ENCODE results near the gene IGF1. TPM values are rescaled to one million over a fixed set of nuclear protein-coding genes. Genes with fewer than 3 reads are reported as not detected.

Gene IGF1
- total and polyA plus RNA-seq, 10 of the 15 experiments (the other 5 are each of a cell fraction or from before 2014, with no cell fraction given) = 2.4 to 9.2 (median 3.5) TPM

- no peak overlapping the region for H3K27ac ChIP-seq (ENCODE audit: control insufficient read depth, insufficient read depth)
- no peak for FAIRE-seq
- no peaks in the 10 kb centered on the region for H4K20me1 ChIP-seq (ENCODE audit: control insufficient read depth, insufficient read depth)
- H3K27me3 ChIP-seq (replicated peaks in 1 of 2; ENCODE audit: control insufficient read depth in 2 of 2, insufficient read depth in 2 of 2, low read length in 1 of 2) = no peaks in the 10 kb centered on the region
- ChIA-PET POLR2A (interaction anchor here (1.0 to 3.0 kb wide), 3 partner anchors 8 to 16 kb away, joined by 6 to 19 read pairs (median 18); no protein-coding TSS in a partner anchor), CTCF (interaction anchor here (0.9 to 3.7 kb wide), 6 partner anchors 7 to 417 kb away, joined by 3 to 24 read pairs (median 6); no protein-coding TSS in a partner anchor), SMC1A (ENCODE audit: uncharacterized antibody, unreplicated experiment) (interaction anchor here (0.6 to 5.5 kb wide), 6 partner anchors 10 to 254 kb away, joined by 4 to 43 read pairs (median 8); partner anchors contain the start of gene IGF1), RAD21 (ENCODE audit: unreplicated experiment) (interaction anchor here (0.5 to 4.5 kb wide), 6 partner anchors 12 to 622 kb away, joined by 3 to 28 read pairs (median 4); no protein-coding TSS in a partner anchor)
- intact Hi-C loops (cut with micrococcal nuclease; ENCODE audit: unreplicated experiment) (no loop called here), in situ Hi-C loops (cut with MboI) (no loop called here)
- peaks cover 19% of the 10 kb centered on the region for H3K4me1 ChIP-seq (ENCODE audit: control insufficient read depth, insufficient read depth, low read length)
- H3K36me3 ChIP-seq (ENCODE audit: control insufficient read depth in 2 of 2, insufficient read depth in 2 of 2, low read length in 1 of 2) = no peaks in the 10 kb centered on the region
- no peaks in the 10 kb centered on the region for H3K79me2 ChIP-seq (ENCODE audit: control insufficient read depth, insufficient read depth, low read length)
- no TSS peak for BruUV-seq (replicated peaks)
- no peak for TF ChIP-seq MXI1 (IDR thresholded peaks at IDR 0.05; ENCODE audit: low read depth, low read length)
- TF ChIP-seq MTA2 (IDR thresholded peaks at IDR 0.05; ENCODE audit: low read depth) = no peak
- no peak for TF ChIP-seq POLR2AphosphoS5 (IDR thresholded peaks at IDR 0.05; ENCODE audit: low read length)
- TF ChIP-seq BCL3 (IDR thresholded peaks at IDR 0.05; ENCODE audit: borderline replicate concordance, insufficient read depth, low read depth, low read length, poor library complexity, severe bottlenecking) = no peak
- no peak overlapping the region for H3K4me3 ChIP-seq
- H2AFZ ChIP-seq (ENCODE audit: control insufficient read depth, low read depth, low read length) = no peak overlapping the region
- 45% methylated on average over 1 of the region's 1 CpG for WGBS (ENCODE audit: insufficient coverage, insufficient replicate concordance, low lambda C conversion rate, missing lambda C conversion rate)
- no peak for ATAC-seq
- no peak overlapping the region for H3K9ac ChIP-seq (ENCODE audit: control insufficient read depth, insufficient read depth, low read length)
- no peaks in the 10 kb centered on the region; the same call in 2 of the 3 replicates for H3K9me3 ChIP-seq (replicated peaks; ENCODE audit: control insufficient read depth, insufficient read depth, low read length)
- DNase-seq (ENCODE audit: low read depth, low spot score) = no peak
- no peak overlapping the region for H3K4me2 ChIP-seq (ENCODE audit: control insufficient read depth, insufficient read depth)
Observed at GRCh38 chr12:102514696-102515095, 34.3 kb upstream of the IGF1 start.

GRCh38 chr12:102513739-102514138, 33.4 kb upstream of the IGF1 start:
- 69% methylated on average over 3 of the region's 3 CpGs for WGBS (ENCODE audit: insufficient coverage, insufficient replicate concordance, low lambda C conversion rate, missing lambda C conversion rate)
- in situ Hi-C loops (cut with MboI) (no loop called here), intact Hi-C loops (cut with micrococcal nuclease; ENCODE audit: unreplicated experiment) (no loop called here)
- no peaks in the 10 kb centered on the region for H3K79me2 ChIP-seq (ENCODE audit: control insufficient read depth, insufficient read depth, low read length)
- no peak overlapping the region; the same call in 1 of the 2 replicates for H2AFZ ChIP-seq (ENCODE audit: control insufficient read depth, low read depth, low read length)
- H3K27me3 ChIP-seq (replicated peaks in 1 of 2; ENCODE audit: control insufficient read depth in 2 of 2, insufficient read depth in 2 of 2, low read length in 1 of 2) = no peaks in the 10 kb centered on the region
- H3K27ac ChIP-seq (ENCODE audit: control insufficient read depth, insufficient read depth) = no peak overlapping the region
- no peak for DNase-seq (ENCODE audit: low read depth, low spot score)
- H3K9me3 ChIP-seq (replicated peaks; ENCODE audit: control insufficient read depth, insufficient read depth, low read length) = no peaks in the 10 kb centered on the region
- ATAC-seq = peak; percentile 22; the same call in 2 of the 3 replicates
- TF ChIP-seq ZBED1 (IDR thresholded peaks at IDR 0.05; ENCODE audit: borderline replicate concordance) (0 out of 2 replicates have a peak, but pooled peaks have one; percentile 4), RAD21 (IDR thresholded peaks at IDR 0.05; ENCODE audit: insufficient read depth, low read depth, low read length) (peak; percentile 18; the same call in 1 of the 2 replicates), WRNIP1 (IDR thresholded peaks at IDR 0.05; ENCODE audit: borderline replicate concordance, low read depth, low read length) (no peak)
- H4K20me1 ChIP-seq (ENCODE audit: control insufficient read depth, insufficient read depth) = no peaks in the 10 kb centered on the region
- FAIRE-seq = no peak
- SMC1A ChIA-PET (ENCODE audit: uncharacterized antibody, unreplicated experiment) = interaction anchor here (0.7 to 5.5 kb wide), 14 partner anchors 7 to 582 kb away, joined by 3 to 43 read pairs (median 4); partner anchors contain the start of genes IGF1 and WASHC3
- BruUV-seq (replicated peaks) = no TSS peak
- H3K4me1 ChIP-seq (ENCODE audit: control insufficient read depth, insufficient read depth, low read length) = peaks cover 19% of the 10 kb centered on the region
- no peak overlapping the region for H3K9ac ChIP-seq (ENCODE audit: control insufficient read depth, insufficient read depth, low read length)
- no peak overlapping the region for H3K4me3 ChIP-seq
- POLR2A ChIA-PET = interaction anchor here (1.1 to 3.0 kb wide), 5 partner anchors 9 to 181 kb away, joined by 3 to 19 read pairs (median 4); no protein-coding TSS in a partner anchor
- H3K36me3 ChIP-seq (ENCODE audit: control insufficient read depth in 2 of 2, insufficient read depth in 2 of 2, low read length in 1 of 2) = no peaks in the 10 kb centered on the region
- CTCF ChIA-PET = interaction anchor here (0.7 to 3.7 kb wide), 14 partner anchors 8 to 416 kb away, joined by 3 to 24 read pairs (median 4); no protein-coding TSS in a partner anchor
- no peak overlapping the region for H3K4me2 ChIP-seq (ENCODE audit: control insufficient read depth, insufficient read depth)
- RAD21 ChIA-PET (ENCODE audit: unreplicated experiment) = interaction anchor here (0.8 to 4.5 kb wide), 12 partner anchors 8 to 1034 kb away, joined by 3 to 28 read pairs (median 4); no protein-coding TSS in a partner anchor
